Transverse colon (tissue), 4 donors: ENCODE measurements around the gene NDUFA6. TPM values are rescaled to one million over a fixed set of nuclear protein-coding genes. Genes with fewer than 3 reads are reported as not detected.
A peak's percentile ranks its signal among the peaks of the same experiment; 100 is the strongest.
"Not testable (repeated sequence)": the region's sequence is repeated elsewhere in the genome, so short reads cannot be mapped to it uniquely, and the experiment has no call there.

Experiments
- DNase-seq: peaks from one replicate; pipeline ENCODE4 v3.0.0-alpha.2; 2019
- H3K27ac ChIP-seq, 4 donors: fragments of 200-600 bp; sonication (generic); 2 replicates each; pipeline ENCODE4 v1.5.1; 2016 to 2018; ENCODE audit warnings: inconsistent platforms in 4 of 4
- H3K27me3 ChIP-seq: fragments of 200-600 bp; sonication (generic); 2 replicates; pipeline ENCODE4 v1.5.1; 2017; ENCODE audit warnings: inconsistent platforms
- H3K36me3 ChIP-seq, 4 donors: fragments of 200-600 bp; sonication (generic); 2 replicates each; pipeline ENCODE4 v1.5.1; 2017 to 2019; ENCODE audit warnings: inconsistent platforms in 4 of 4
- H3K4me1 ChIP-seq, 4 donors: fragments of 200-600 bp; sonication (generic); 2 replicates each; pipeline ENCODE4 v1.5.1; 2017 to 2020; ENCODE audit warnings: inconsistent platforms in 4 of 4
- H3K4me3 ChIP-seq, 4 donors: fragments of 200-600 bp; sonication (generic); 1 replicate in 1 of 4; 2 replicates in 3 of 4; pipeline versions ENCODE4 v1.5.1 to v1.6.1; 2017 to 2019; ENCODE audit warnings: inconsistent platforms in 4 of 4
- H3K9me3 ChIP-seq, 2 donors: fragments of 200-600 bp; sonication (generic); 2 replicates each; pipeline ENCODE4 v1.5.1; 2017 to 2019; ENCODE audit warnings: inconsistent platforms in 2 of 2
- EP300 ChIP-seq: sonication (generic); formaldehyde crosslinking; IDR thresholded peaks from one replicate; pipeline ENCODE4 v1.6.1; 2017; ENCODE audit warnings: antibody characterized with exemption, low read depth
- POLR2A ChIP-seq: fragments of 450-650 bp; IDR thresholded peaks from one replicate; pipeline ENCODE4 v1.6.1; 2016; ENCODE audit warnings: antibody characterized with exemption, mild to moderate bottlenecking, moderate library complexity
- POLR2AphosphoS5 ChIP-seq, 3 donors: sonication (generic); formaldehyde crosslinking; IDR thresholded peaks; one replicate each; pipeline ENCODE4 v1.6.1; 2016; ENCODE audit warnings: antibody characterized with exemption in 3 of 3
- WGBS, 2 donors: methylation state at CpG; one replicate each; pipeline ENCODE4 v1.1.5; 2018; ENCODE audit warnings: low coverage in 1 of 2; 5-methylcytosine and 5-hydroxymethylcytosine counted together
- in situ Hi-C, 4 donors: fragments of 200-750 bp; cut with MboI; loops; one replicate each; pipeline versions ENCODE4 v1.15.0 to v1.15.1; 2017; ENCODE audit warnings: low sequenced_read_pairs in 3 of 4, low pct_ligation_motif_present in 1 of 4, low pct_unique_long_range_greater_than_20kb in 1 of 4
- intact Hi-C: fragments of 100-400 bp; cut with DNase I; formaldehyde crosslinking; loops from one replicate; pipeline ENCODE4 v1.15.1; 2023; ENCODE audit warnings: low total_unique reads
- total RNA-seq, 4 donors: library from RNA; depleted of rRNA; stranded (reverse); fragments of >200 nt; gene quantifications; one replicate each; pipeline ENCODE4 v1.1.0, GENCODE V29; 2016
- TF ChIP-seq, protein P1 (sequence below), 5 experiments: fragments of 200-600 bp in 3 of 5; fragments of 450-650 bp in 2 of 5; sonication (generic) in 3 of 5; IDR thresholded peaks; 1 replicate in 2 of 5; 2 replicates in 3 of 5; pipeline ENCODE4 v1.5.1; 2016 to 2017; ENCODE audit warnings: antibody characterized with exemption in 5 of 5, inconsistent platforms in 3 of 5, mild to moderate bottlenecking in 2 of 5, moderate library complexity in 1 of 5

The NDUFA6 gene
- total RNA-seq, 4 donors from 2014 or later, result 17.2 to 723 (median 88.7) TPM

- no peaks in the 10 kb centered on the region for H3K36me3 ChIP-seq
- no peak overlapping the region for H3K4me3 ChIP-seq
- no peak for DNase-seq
- 82 to 92% methylated on average over 7 to 24 of the region's 24 CpGs for WGBS, 2 donors
- no peaks in the 10 kb centered on the region for H3K27me3 ChIP-seq
- intact Hi-C loops (no loop called here), in situ Hi-C loops (no loop called here)
- no peak overlapping the region for H3K27ac ChIP-seq
- peaks cover 0 to 4% (median 0%) of the 10 kb centered on the region in 4 donors for H3K4me1 ChIP-seq
- no peaks in the 10 kb centered on the region for H3K9me3 ChIP-seq
- TF ChIP-seq EP300 (no peak), POLR2A (no peak), POLR2AphosphoS5 (IDR thresholded peaks at IDR 0.05) (no peak)
- TF ChIP-seq, protein P1, sequence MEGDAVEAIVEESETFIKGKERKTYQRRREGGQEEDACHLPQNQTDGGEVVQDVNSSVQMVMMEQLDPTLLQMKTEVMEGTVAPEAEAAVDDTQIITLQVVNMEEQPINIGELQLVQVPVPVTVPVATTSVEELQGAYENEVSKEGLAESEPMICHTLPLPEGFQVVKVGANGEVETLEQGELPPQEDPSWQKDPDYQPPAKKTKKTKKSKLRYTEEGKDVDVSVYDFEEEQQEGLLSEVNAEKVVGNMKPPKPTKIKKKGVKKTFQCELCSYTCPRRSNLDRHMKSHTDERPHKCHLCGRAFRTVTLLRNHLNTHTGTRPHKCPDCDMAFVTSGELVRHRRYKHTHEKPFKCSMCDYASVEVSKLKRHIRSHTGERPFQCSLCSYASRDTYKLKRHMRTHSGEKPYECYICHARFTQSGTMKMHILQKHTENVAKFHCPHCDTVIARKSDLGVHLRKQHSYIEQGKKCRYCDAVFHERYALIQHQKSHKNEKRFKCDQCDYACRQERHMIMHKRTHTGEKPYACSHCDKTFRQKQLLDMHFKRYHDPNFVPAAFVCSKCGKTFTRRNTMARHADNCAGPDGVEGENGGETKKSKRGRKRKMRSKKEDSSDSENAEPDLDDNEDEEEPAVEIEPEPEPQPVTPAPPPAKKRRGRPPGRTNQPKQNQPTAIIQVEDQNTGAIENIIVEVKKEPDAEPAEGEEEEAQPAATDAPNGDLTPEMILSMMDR (IDR thresholded peaks at IDR 0.05), result no peak
Observed at GRCh38 chr22:42134100-42135020, 43.8 kb upstream of the NDUFA6 start.

- H3K36me3 ChIP-seq, result no peaks in the 10 kb centered on the region
- no peaks in the 10 kb centered on the region for H3K9me3 ChIP-seq
- H3K4me1 ChIP-seq, result peaks cover 0 to 7% (median 2%) of the 10 kb centered on the region in 4 donors
- H3K4me3 ChIP-seq, result no peak overlapping the region
- DNase-seq, result no peak
- 90% methylated on average over 13 of the region's 13 CpGs; no CpG with 5 or more reads in 1 of the 2 donors for WGBS, 2 donors
- no peaks in the 10 kb centered on the region for H3K27me3 ChIP-seq
- intact Hi-C loops, result no loop called here
- TF ChIP-seq EP300 (no peak), POLR2A (no peak), POLR2AphosphoS5 (IDR thresholded peaks at IDR 0.05) (no peak)
- TF ChIP-seq, protein P1 (IDR thresholded peaks at IDR 0.05), result no peak
- no peak overlapping the region for H3K27ac ChIP-seq
- in situ Hi-C loops, result no loop called here
Observed at GRCh38 chr22:42132457-42132856, 41.9 kb upstream of the NDUFA6 start.

GRCh38 chr22:42131562-42131961 is 41.0 kb upstream of the NDUFA6 start:
- H3K27ac ChIP-seq, result no peak overlapping the region
- no peaks in the 10 kb centered on the region for H3K27me3 ChIP-seq
- TF ChIP-seq, protein P1 (IDR thresholded peaks at IDR 0.05), result no peak
- TF ChIP-seq EP300 (no peak), POLR2A (no peak), POLR2AphosphoS5 (IDR thresholded peaks at IDR 0.05) (no peak)
- H3K4me1 ChIP-seq, result peaks cover 0 to 7% (median 2%) of the 10 kb centered on the region in 4 donors
- DNase-seq, result no peak
- in situ Hi-C loops (no loop called here), intact Hi-C loops (no loop called here)
- no peak overlapping the region for H3K4me3 ChIP-seq
- 79% methylated on average over 2 to 8 of the region's 8 CpGs for WGBS, 2 donors
- H3K36me3 ChIP-seq, result no peaks in the 10 kb centered on the region
- no peaks in the 10 kb centered on the region for H3K9me3 ChIP-seq

DNA sequence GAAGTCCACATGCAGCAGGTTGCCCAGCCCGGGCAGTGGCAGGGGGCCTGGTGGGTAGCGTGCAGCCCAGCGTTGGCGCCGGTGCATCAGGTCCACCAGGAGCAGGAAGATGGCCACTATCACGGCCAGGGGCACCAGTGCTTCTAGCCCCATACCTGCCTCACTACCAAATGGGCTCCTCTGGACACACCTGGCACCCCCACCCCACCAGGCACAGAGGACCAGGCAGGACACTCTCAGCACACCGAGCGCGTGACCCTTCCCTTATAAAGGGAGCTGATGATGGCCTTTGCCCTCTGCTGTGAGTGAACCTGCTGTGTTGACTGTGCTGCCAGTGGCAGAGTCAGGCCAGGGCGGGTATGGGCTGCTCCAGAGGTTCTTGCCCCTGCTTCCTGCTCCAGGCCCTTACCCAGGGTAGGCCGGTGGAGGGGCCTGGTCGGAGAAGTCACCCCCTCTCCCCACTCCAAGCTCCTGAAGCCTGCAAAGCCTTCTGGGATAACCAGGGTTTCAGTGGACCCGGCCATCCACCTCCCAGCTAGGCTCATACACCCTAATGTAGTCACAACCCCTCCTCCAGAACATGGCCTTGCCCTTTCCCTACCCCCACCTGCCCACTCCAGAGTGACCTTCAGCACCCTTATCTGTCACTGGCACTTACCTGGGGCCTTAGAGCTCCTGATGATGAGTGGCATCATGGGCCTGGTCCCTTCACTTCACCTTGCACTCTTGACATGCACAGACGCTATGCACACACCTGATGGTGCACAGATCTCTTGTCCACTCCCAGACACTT is 40.3 kb upstream of the NDUFA6 start, which contains the start of gene CYP2D6:
CYP2D6 (minus strand) TSS at position 172 of the 793 bp plus-strand sequence; CDS start at position 153, 19 bp downstream.
- H3K4me1 ChIP-seq, H3K36me3 ChIP-seq, H3K27ac ChIP-seq, H3K4me3 ChIP-seq, intact Hi-C loops, H3K27me3 ChIP-seq, in situ Hi-C loops, H3K9me3 ChIP-seq: not testable (repeated sequence)
- DNase-seq, result peak; percentile 37
- WGBS, 2 donors, result 82% methylated on average over 14 of the region's 14 CpGs; no CpG with 5 or more reads in 1 of the 2 donors

DNA sequence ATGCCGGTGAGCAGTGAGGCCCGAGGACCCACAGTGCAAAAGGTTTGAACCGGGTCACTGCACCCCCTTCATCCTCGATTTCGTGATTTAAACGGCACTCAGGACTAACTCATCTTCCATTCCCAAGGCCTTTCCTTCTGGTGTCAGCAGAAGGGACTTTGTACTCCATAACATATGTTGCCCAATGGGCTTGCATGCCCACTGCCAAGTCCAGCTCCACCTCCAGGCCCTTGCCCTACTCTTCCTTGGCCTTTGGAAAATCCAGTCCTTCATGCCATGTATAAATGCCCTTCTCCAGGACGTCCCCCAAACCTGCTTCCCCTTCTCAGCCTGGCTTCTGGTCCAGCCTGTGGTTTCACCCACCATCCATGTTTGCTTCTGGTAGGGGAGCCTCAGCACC is 39.6 kb upstream of the NDUFA6 start:
- H3K27ac ChIP-seq, H3K4me3 ChIP-seq, intact Hi-C loops: not testable (repeated sequence)

DNA sequence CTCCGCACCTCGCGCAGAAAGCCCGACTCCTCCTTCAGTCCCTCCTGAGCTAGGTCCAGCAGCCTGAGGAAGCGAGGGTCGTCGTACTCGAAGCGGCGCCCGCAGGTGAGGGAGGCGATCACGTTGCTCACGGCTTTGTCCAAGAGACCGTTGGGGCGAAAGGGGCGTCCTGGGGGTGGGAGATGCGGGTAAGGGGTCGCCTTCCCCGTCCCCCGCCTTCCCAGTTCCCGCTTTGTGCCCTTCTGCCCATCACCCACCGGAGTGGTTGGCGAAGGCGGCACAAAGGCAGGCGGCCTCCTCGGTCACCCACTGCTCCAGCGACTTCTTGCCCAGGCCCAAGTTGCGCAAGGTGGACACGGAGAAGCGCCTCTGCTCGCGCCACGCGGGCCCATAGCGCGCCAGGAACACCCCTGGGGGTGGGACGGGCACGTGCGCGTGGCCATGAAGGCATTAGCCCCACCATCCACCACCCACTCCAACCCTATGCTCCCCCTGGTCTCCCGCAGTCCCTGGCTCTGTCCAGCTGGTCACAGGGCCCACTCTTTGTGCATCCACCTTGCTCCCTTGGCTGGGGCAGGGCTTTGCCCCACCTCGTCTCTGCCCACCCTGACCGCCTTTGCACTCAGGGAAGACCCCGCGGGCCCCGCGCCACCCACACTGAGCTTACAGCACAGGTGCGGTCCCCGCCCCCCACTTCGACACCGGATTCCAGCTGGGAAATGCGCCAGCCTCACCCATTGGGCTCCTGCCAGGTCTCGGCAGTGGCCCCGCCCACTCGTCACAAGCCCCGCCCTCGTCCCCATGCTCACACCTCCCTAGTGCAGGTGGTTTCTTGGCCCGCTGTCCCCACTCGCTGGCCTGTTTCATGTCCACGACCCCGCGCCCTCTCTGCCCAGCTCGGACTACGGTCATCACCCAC is 38.5 kb upstream of the NDUFA6 start:
- in situ Hi-C loops, H3K4me3 ChIP-seq, H3K27ac ChIP-seq, H3K27me3 ChIP-seq, H3K9me3 ChIP-seq, H3K4me1 ChIP-seq, intact Hi-C loops, H3K36me3 ChIP-seq: not testable (repeated sequence)
- peak; percentile 77 for DNase-seq
- 80% methylated on average over 65 of the region's 65 CpGs; no CpG with 5 or more reads in 1 of the 2 donors for WGBS, 2 donors

More for the DNA sequence above, 39.6 kb upstream of the NDUFA6 start:
- H3K27me3 ChIP-seq, DNase-seq, H3K4me1 ChIP-seq, in situ Hi-C loops, H3K36me3 ChIP-seq, H3K9me3 ChIP-seq: not testable (repeated sequence)
- WGBS, 2 donors, result 0% methylated on average over 1 of the region's 7 CpGs; no CpG with 5 or more reads in 1 of the 2 donors
